Measurements from ENCODE around the gene PTGR2. TPM values are rescaled to one million over a fixed set of nuclear protein-coding genes. Genes with fewer than 3 reads are reported as not detected.
"Not testable (repeated sequence)": the region's sequence is repeated elsewhere in the genome, so short reads cannot be mapped to it uniquely, and the experiment has no call there.

PTGR2 gene
- total RNA-seq, 4 donors from 2014 or later: 3.3 to 34.6 (median 5.4) TPM

- Histone ChIP-seq H3K4me3 (no peak overlapping the region), H3K36me3 (no peaks in the 10 kb centered on the region), H3K27ac (no peak overlapping the region), H3K27me3 (no peaks in the 10 kb centered on the region), H3K9me3 (no peaks in the 10 kb centered on the region), H3K4me1 (peaks cover 0 to 16% (median 7%) of the 10 kb centered on the region in 3 donors)
- WGBS, 2 donors (ENCODE audit: low coverage in 1 of 2): 83 to 86% methylated on average over 3 of the region's 4 CpGs
- TF ChIP-seq EP300 (IDR thresholded peaks at IDR 0.05) (no peak), CTCF (IDR thresholded peaks at IDR 0.05) (no peak), POLR2AphosphoS5 (IDR thresholded peaks at IDR 0.05) (no peak), POLR2A (IDR thresholded peaks at IDR 0.05) (no peak)
- ATAC-seq: no peak
Observed at GRCh38 chr14:73824127-73824526, 27.5 kb upstream of the PTGR2 start.

- 75 to 86% methylated on average over 1 of the region's 8 CpGs for WGBS, 2 donors (ENCODE audit: low coverage in 1 of 2)
- H3K27ac ChIP-seq: no peak overlapping the region
- H3K4me1 ChIP-seq: peaks cover 0 to 16% (median 7%) of the 10 kb centered on the region in 3 donors
Observed at GRCh38 chr14:73824536-73824935, 27.1 kb upstream of the PTGR2 start.

GRCh38 chr14:73825551-73826188 lies 26.0 kb upstream of the PTGR2 start:
- peak overlapping the region in 2 of 4 donors; percentile 16 to 19 for H3K27ac ChIP-seq
- no peaks in the 10 kb centered on the region for H3K9me3 ChIP-seq
- no peaks in the 10 kb centered on the region for H3K27me3 ChIP-seq
- WGBS, 2 donors (ENCODE audit: low coverage in 1 of 2): 6 to 9% methylated on average over 6 to 7 of the region's 7 CpGs
- ATAC-seq: peak; percentile 95
- peaks cover 0 to 16% (median 7%) of the 10 kb centered on the region in 3 donors for H3K4me1 ChIP-seq
- TF ChIP-seq POLR2AphosphoS5 (IDR thresholded peaks at IDR 0.05): peak; percentile 92
- TF ChIP-seq CTCF (IDR thresholded peaks at IDR 0.05): peak; percentile 80 to 96 (median 93)
- TF ChIP-seq POLR2A (IDR thresholded peaks at IDR 0.05): no peak
- no peak for TF ChIP-seq EP300 (IDR thresholded peaks at IDR 0.05)
- H3K4me3 ChIP-seq: no peak overlapping the region
- no peaks in the 10 kb centered on the region for H3K36me3 ChIP-seq

More at GRCh38 chr14:73824536-73824935, 27.1 kb upstream of the PTGR2 start:
- H3K36me3 ChIP-seq: no peaks in the 10 kb centered on the region
- no peak overlapping the region for H3K4me3 ChIP-seq
- no peak for ATAC-seq
- TF ChIP-seq POLR2A (IDR thresholded peaks at IDR 0.05) (no peak), POLR2AphosphoS5 (IDR thresholded peaks at IDR 0.05) (no peak), EP300 (IDR thresholded peaks at IDR 0.05) (no peak), CTCF (IDR thresholded peaks at IDR 0.05) (no peak)
- no peaks in the 10 kb centered on the region for H3K27me3 ChIP-seq
- no peaks in the 10 kb centered on the region for H3K9me3 ChIP-seq

GRCh38 chr14:73827190-73827589 lies 24.4 kb upstream of the PTGR2 start:
- H3K4me3 ChIP-seq, H3K9me3 ChIP-seq, H3K27ac ChIP-seq, H3K27me3 ChIP-seq, ATAC-seq, H3K36me3 ChIP-seq: not testable (repeated sequence)
- 83 to 90% methylated on average over 6 to 7 of the region's 7 CpGs for WGBS, 2 donors (ENCODE audit: low coverage in 1 of 2)
- peaks cover 0 to 16% (median 7%) of the 10 kb centered on the region in 3 donors for H3K4me1 ChIP-seq
- TF ChIP-seq CTCF (IDR thresholded peaks at IDR 0.05): peak in 1 of 4 experiments; percentile 12

GRCh38 chr14:73829071-73829470 lies 22.6 kb upstream of the PTGR2 start:
- Histone ChIP-seq H3K27me3 (no peaks in the 10 kb centered on the region), H3K9me3 (no peaks in the 10 kb centered on the region), H3K4me1 (peaks cover 0 to 24% (median 7%) of the 10 kb centered on the region in 3 donors), H3K27ac (no peak overlapping the region), H3K4me3 (no peak overlapping the region), H3K36me3 (no peaks in the 10 kb centered on the region)
- TF ChIP-seq POLR2A (IDR thresholded peaks at IDR 0.05) (no peak), EP300 (IDR thresholded peaks at IDR 0.05) (no peak), CTCF (IDR thresholded peaks at IDR 0.05) (no peak), POLR2AphosphoS5 (IDR thresholded peaks at IDR 0.05) (no peak)
- ATAC-seq: no peak
- WGBS, 2 donors (ENCODE audit: low coverage in 1 of 2): 54 to 88% methylated on average over 3 to 4 of the region's 4 CpGs
